ENCODE measurements around the gene ANKRD33. TPM values are rescaled to one million over a fixed set of nuclear protein-coding genes. Genes with fewer than 3 reads are reported as not detected.

ANKRD33 gene
- polyA plus RNA-seq, 1 of the 3 experiments (the other 2 are of a cell fraction): not detected

DNA sequence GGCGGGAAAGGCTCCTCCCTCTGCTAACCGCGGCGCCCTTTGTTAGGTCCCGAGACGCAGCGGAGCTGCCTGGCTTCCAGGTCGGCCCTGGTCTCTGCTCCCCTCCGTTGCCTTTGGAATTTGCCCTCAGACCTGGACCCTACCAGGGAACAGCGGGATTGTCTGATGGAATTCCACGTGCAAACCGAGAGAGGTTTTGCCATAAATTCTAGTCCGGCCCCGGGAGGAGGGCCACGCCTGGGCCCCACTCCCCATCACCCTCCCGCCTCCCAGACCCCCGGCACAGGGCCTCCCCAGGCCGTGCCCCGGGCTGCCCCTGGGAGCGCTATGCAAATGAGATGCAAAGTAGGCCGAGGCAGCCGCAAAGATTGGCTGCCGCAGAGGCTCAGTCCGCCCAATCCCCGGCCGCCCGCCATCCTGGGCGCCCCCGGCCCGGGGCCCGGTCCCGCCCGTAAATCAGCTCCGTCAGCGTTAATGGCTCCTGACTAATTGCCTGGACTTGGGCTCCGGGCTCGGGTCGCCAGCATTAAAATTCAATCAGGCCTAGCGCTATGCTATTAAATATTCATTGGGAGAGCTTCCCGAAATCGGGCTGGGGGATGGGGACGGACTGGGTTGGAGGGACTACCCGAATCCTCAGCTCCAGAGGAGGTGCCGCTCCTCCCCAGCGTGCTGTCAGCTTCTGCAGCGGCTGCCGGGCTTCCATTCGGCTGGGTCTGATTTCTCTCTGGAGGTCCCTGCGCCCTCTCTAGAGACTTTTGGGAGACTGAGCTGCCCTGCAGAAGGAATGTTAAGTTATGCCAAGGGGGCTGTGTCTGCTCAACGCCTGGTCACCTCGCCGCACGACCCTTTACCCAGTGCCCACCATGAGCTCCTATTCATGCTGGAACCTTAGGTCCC, 23.7 kb upstream of the ANKRD33 start (continued):
- TF ChIP-seq SIN3A (IDR thresholded peaks at IDR 0.05; ENCODE audit: borderline replicate concordance, low read depth, low read length) (no peak), RXRA (IDR thresholded peaks at IDR 0.05; ENCODE audit: borderline replicate concordance, low read depth) (no peak), TAF1 (IDR thresholded peaks at IDR 0.05; ENCODE audit: borderline replicate concordance, low read depth, low read length) (no peak)

DNA sequence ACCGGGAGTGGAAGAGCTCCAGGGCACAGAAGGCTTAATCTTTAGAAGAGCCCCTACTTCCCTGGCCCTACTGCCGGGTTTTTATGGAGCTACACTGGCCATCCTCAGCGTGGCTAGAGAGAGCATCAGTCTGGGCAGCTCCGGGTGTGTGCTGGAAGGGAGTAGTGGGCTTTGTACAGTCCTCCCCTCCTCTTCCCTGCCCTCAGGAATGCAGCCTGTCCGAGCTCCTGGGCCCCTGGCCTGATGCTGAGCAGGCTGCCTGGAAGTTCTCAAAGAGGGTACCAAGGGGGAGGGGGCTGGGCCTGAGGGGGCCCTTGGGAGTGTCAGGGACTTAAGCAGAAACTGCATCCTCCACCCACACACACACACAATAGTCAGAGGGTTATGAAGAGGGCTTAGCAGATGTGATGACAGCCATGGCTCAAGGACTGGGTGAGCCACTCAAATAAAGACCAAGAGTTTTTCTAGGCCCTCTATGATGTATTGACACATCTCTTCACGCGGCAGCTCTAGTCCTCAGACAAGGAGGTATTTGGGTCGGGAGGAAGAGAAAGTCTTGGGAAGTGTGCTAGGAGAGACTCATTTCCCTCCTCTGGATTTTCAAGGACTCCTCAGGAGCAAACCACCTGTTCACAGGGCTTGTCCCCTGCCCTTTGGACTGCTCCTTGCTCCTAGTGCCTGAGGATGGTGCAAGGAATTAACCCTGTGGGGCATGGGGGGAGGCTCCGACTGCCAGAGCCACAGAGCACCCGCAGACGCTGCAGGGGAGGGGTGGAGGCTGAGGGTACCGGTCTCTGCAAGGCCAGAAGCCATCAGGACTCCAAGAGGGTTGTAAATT, 22.9 kb upstream of the ANKRD33 start:
- WGBS (ENCODE audit: low lambda C conversion rate): 85% methylated on average over 10 of the region's 12 CpGs
- Histone ChIP-seq H3K9me3 (no peaks in the 10 kb centered on the region), H3K27ac (ENCODE audit: low read depth in 2 of 2, low read length in 1 of 2) (no peak overlapping the region), H4K20me1 (ENCODE audit: insufficient read depth) (no peaks in the 10 kb centered on the region), H3K9ac (no peak overlapping the region), H3K36me3 (replicated peaks in 1 of 2; ENCODE audit: control insufficient read depth in 1 of 2, insufficient read depth in 2 of 2, low read length in 1 of 2) (no peaks in the 10 kb centered on the region), H3F3A (replicated peaks; ENCODE audit: insufficient read depth) (no peaks in the 10 kb centered on the region), H2AFZ (ENCODE audit: low read depth) (no peak overlapping the region), H3K4me3 (ENCODE audit: low read depth in 2 of 2, low read length in 1 of 2) (no peak overlapping the region), H3K4me2 (no peak overlapping the region), H3K27me3 (ENCODE audit: insufficient read depth) (no peaks in the 10 kb centered on the region; the same call in 1 of the 2 replicates), H3K9me2 (no peaks in the 10 kb centered on the region), H3K79me2 (ENCODE audit: insufficient read depth) (no peaks in the 10 kb centered on the region), H3K4me1 (ENCODE audit: control insufficient read depth in 1 of 2, insufficient read depth in 2 of 2, low read depth in 1 of 2, low read length in 1 of 2) (peaks cover 0 to 45% of the 10 kb centered on the region in 2 experiments; a peak in 1 of 4 replicates)
- ChIA-PET CTCF (interaction anchor here (0.8 to 18.2 kb wide), 9 partner anchors 9 to 49 kb away, joined by 3 to 194 read pairs (median 4); a partner anchor contains a TSS), POLR2A (interaction anchor here (1.0 kb wide), 1 partner anchor 20 kb away, joined by 3 read pairs; no protein-coding TSS in a partner anchor)
- peak; percentile 52 for DNase-seq
- TF ChIP-seq GATA2 (CRISPR knock-in tag; IDR thresholded peaks at IDR 0.05): no peak

DNA sequence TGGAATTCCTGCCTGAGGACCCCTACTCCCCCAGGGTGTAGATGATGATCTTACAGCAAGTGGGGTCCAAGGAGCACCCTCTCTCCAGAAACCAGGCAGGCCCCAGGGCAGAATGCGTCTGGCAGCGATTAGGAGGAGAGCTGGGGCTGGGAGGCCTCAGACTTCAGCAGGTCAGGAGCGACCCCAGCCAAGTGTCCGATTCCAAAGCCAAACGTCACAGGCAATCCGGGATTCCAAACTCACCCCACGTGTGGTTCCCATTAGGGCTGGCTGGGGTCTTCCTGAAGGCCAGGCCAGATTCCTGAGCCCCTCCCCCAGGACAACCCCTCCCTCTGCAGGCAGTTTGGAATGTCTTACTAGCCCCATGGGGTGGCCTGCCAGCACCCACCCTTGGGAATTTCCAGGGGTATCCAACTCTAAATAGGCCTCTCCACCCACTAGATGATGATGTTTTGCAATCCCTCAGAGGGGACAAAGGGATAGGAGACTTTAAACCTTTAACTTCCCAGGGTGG, 22.1 kb upstream of the ANKRD33 start:
- H3K4me1 ChIP-seq (ENCODE audit: control insufficient read depth in 1 of 2, insufficient read depth in 2 of 2, low read depth in 1 of 2, low read length in 1 of 2): peaks cover 0 to 51% of the 10 kb centered on the region in 2 experiments; a peak in 1 of 4 replicates
- H3K36me3 ChIP-seq (replicated peaks in 1 of 2; ENCODE audit: control insufficient read depth in 1 of 2, insufficient read depth in 2 of 2, low read length in 1 of 2): no peaks in the 10 kb centered on the region
- no peaks in the 10 kb centered on the region for H3K79me2 ChIP-seq (ENCODE audit: insufficient read depth)
- no peak overlapping the region for H2AFZ ChIP-seq (ENCODE audit: low read depth)
- H3K9ac ChIP-seq: no peak overlapping the region
- H3F3A ChIP-seq (replicated peaks; ENCODE audit: insufficient read depth): no peaks in the 10 kb centered on the region
- no peak for TF ChIP-seq NFIC (IDR thresholded peaks at IDR 0.05; ENCODE audit: borderline replicate concordance)
- TF ChIP-seq, protein P1, sequence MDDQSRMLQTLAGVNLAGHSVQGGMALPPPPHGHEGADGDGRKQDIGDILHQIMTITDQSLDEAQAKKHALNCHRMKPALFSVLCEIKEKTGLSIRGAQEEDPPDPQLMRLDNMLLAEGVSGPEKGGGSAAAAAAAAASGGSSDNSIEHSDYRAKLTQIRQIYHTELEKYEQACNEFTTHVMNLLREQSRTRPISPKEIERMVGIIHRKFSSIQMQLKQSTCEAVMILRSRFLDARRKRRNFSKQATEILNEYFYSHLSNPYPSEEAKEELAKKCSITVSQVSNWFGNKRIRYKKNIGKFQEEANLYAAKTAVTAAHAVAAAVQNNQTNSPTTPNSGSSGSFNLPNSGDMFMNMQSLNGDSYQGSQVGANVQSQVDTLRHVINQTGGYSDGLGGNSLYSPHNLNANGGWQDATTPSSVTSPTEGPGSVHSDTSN (IDR thresholded peaks at IDR 0.05): no peak
- no peak for TF ChIP-seq MEF2A (IDR thresholded peaks at IDR 0.05; ENCODE audit: borderline replicate concordance, low read depth)
- TF ChIP-seq RAD21 (IDR thresholded peaks at IDR 0.05; ENCODE audit: low read length): no peak
- no peak for TF ChIP-seq NRF1 (IDR thresholded peaks at IDR 0.05; ENCODE audit: low read depth, low read length)
- no peak for TF ChIP-seq GATA2 (CRISPR knock-in tag; IDR thresholded peaks at IDR 0.05)
- TF ChIP-seq EZH2phosphoT487 (IDR thresholded peaks at IDR 0.05; ENCODE audit: borderline replicate concordance, low read depth): no peak
- no peaks in the 10 kb centered on the region for H3K9me3 ChIP-seq
- no peaks in the 10 kb centered on the region for H4K20me1 ChIP-seq (ENCODE audit: insufficient read depth)
- no peaks in the 10 kb centered on the region for H3K9me2 ChIP-seq
- POLR2A ChIA-PET: no interaction called here
- peak; percentile 60 for DNase-seq
- H3K27ac ChIP-seq (ENCODE audit: low read depth in 2 of 2, low read length in 1 of 2): no peak overlapping the region
- H3K27me3 ChIP-seq (ENCODE audit: insufficient read depth): no peaks in the 10 kb centered on the region; the same call in 1 of the 2 replicates
- no peak overlapping the region for H3K4me3 ChIP-seq (ENCODE audit: low read depth in 2 of 2, low read length in 1 of 2)
- H3K4me2 ChIP-seq: no peak overlapping the region
- no CpG with 5 or more reads among the region's 7 CpGs for WGBS (ENCODE audit: low lambda C conversion rate)
- CTCF ChIA-PET: interaction anchor here (1.4 to 18.2 kb wide), 3 partner anchors 9 to 50 kb away, joined by 4 to 194 read pairs (median 7); a partner anchor contains a TSS

Measured in SK-N-SH (cell line).